HG03432 (cell line): ENCODE data around the gene GDPD5.

Experiments
- ATAC-seq: cut with Tn5 transposase; IDR thresholded peaks from one replicate; pipeline ENCODE4 v1.9.1; 2021; ENCODE audit warnings: mild to moderate bottlenecking, moderate library complexity; ENCODE audit not compliant: unreplicated experiment

Gene GDPD5

DNA sequence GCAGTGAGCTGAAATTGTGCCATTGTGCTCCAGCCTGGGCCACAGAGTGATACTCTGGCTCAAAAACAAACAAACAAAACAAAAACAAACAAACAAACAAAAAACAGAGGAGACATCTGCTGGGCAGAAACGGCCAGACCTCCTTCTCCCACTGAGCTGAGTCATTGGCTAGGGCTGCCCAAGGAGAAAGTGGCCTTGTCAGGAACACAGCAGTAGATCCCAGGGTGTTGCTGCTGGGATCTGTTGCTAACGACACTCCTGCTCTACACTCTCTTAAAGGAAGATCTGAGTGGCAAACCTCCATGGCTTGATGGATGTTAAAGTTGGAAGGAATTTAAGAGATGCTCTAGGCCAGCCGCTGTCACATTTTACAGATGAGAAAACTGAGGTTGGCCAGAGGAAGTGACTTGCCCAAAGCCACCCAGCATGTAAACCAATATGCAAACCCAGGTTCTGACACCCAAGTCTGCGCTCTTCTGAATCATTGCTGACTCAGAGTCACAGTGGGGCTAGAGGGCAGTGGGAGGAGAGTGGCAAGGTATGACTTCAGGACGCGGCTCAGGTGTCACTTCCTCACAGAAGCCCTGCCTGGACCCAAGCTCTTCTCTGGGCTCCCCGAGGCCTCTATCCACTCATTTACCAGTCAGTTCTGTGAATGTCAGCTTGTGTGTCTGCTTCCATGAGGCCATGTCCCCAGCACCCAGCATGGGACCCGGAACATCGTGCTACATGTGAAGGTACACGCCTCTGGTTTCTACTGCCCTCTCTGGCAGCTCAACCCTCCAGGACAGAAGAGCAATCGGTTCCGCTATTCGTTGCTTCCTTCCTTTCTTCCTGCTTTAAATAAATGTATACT lies 11.3 kb upstream of the GDPD5 start:
- ATAC-seq: peak; percentile 83

DNA sequence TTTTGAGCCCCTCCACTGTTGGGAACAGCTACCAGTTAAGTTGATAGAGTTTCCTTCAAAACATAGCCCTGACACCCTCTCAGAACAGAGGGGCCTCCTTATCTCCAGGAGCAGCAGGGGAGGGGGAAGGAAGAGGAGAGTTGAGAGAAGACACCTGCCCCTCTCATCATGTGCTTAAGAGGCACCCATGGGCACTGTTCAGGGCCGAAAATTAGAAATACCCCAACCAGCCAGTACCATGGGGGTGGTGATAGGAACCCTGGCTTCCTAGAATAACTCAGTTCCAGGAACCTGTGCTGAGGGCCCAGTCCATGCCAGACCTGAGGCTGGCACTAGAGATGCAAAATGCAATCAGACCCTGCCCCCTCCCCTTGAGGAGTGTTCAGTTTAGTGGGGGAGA lies 9.3 kb upstream of the GDPD5 start:
- ATAC-seq: no peak

DNA sequence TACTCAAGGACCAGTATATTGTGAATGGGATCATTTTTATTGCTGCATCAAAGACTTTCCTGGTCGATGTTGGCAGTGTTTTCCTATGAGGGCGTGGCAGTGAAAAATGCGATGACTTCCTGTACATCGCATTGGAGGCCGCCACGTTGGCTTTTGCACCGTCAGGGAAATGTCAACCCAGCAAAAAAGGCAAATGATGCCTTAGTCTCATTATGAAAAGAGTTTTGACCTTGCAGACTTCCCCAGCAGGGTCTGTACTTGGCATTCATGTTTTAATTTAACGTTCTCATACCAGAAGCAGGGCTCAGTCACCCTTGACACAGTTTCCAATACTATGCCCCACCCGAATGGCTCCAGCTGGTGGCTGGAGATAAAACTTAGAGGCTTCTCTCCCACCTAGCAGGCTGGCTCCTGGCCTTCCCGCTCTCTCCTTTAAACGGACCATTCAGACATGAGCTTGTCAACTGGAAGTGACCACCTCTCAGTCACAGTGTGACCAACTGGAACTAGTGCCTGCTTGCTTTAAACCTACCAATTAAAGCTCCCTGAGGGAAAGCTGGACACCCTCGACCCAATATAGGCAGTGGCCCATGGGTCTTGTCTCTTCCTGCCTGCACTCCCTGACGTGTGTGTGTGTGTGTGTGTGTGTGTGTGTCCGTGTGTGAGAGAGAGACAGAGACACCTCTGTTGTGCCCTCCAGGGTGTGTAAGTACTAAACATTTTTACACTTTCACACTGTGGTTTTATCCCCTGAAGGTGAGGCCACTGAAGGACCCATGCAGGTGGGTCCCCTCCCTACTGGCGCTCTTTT lies 8.7 kb upstream of the GDPD5 start:
- ATAC-seq: no peak

DNA sequence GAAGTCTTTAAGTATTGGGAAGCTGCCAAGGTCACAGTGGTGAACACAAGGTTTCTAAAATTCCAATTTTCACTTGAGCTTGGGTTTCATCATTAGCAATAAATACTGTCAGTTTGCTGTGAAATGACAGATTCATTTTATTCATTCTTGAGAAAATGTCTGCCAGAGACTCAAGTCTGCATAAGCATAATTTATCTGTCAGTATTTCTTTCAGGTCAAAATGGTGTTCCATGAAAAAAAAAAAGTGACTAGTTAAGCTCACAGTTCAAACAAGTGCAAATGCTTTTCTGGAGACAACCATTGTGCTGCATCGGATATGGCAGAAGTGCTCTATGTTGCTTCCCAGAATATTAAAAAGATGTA lies 8.1 kb upstream of the GDPD5 start:
- ATAC-seq: no peak

DNA sequence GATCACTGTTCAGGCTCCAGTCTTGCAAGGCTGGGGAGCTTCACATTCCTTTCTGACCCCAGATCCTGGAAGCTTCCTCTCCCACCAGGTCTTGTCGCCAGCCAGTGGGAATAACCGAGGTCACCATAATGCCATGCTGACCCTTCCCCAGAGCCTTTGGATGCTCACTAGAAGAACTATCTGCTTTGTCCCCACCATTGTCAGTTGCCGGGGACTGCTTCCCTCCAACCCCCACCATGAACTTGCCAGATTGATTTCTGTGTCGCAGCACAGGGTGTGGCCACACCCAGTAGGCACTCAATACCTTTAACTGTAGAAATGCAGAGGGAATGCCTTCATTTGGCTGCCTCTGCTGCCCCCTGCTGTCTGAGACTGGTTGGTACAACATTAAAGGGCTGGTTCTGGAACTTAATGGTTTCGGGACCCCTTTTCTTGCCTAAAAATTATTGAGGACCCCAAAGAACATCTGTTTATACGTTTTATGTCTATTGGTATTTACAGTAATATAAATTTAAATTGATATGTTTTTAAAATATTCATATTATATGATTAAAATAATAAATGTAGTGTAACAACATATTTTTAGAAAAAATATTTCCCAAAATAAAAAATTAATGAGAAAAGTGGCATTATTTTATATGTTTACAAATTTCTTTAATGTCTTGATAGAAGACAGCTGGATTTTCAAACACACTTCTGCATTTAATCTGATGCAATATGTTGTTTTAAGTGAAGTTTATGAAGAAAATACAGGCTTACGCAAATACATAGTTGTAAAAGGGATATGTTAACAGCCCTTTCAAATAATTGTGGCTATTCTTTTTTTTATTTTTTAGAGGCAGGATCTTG lies 6.7 kb upstream of the GDPD5 start:
- no peak for ATAC-seq

DNA sequence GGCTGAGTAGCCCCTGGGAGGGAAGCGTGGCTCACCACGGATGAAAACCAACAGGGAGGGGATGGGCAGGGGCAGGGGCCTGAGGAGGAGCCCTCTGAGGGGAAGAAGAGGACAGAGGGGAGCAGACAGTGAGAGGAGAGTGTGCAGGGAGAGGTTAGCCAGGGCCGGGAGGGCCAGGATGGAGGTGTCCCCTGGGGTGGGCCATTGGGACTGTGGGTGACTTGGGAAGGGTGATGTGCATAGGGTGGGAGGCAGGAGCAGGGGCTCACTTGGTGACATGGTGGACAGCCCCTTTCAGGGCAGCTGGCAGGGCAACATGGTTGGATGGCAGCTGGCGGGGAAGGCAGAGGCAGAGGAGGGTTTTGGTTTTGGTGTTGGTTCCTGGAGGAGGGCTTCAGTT lies 5.6 kb upstream of the GDPD5 start:
- no peak for ATAC-seq

DNA sequence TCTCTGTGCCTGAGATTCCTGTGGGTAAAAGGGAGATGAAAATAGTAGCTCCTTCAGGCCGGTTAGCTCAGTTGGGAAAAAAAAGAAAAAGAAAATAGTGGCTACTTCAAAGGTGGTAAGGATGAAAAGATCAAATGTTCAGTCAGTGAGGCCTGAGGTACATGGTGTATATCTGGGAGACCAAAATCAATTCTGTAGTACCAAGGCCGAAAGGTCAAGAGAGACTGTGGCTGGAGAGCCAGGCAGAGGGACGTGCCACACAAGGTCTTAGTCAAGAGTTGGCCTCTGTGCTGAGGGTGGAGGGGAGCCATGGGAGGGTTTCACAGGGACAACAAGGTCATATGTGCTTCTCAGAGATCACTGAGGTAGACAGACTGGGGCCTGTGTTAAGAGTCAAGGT lies 4.8 kb upstream of the GDPD5 start:
- ATAC-seq: no peak

DNA sequence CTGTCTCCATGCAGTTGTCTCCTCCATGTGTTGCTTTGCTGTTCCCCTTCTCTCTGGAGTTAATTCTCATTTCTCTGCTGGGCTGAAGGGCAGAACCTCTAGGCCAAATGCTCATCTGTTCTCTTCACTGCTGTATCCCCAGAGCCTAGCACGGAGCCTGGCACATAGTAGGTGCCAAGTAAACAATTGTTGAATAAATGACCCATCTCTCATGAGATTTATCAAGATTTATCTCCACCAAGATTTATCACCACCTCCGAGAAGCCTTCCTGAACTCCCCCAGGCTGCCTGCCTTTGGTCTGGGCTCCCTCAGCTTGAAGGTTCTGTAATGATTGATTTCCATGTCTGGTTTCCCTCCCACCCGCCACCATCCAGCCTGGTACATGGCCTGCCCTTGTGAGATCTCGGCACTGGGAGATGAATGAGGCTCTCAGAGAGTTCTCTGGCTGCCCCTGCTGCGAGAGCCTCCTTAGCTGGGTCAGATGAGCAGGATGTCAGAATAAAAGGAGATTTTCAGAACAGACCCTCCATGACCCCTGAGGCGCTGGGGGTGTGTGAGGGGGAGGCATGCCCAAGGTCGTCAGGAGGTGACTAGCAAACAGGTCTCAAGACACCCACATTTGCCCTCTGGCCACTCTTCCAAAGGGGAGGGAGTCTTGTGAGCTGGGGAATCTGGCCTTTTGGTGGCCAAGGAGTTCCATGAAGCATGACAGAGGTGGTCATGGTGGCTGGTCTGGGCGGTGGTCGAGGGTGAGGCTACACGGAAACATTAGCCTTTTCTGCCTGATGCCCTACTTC lies 2.4 kb upstream of the GDPD5 start:
- no peak for ATAC-seq

DNA sequence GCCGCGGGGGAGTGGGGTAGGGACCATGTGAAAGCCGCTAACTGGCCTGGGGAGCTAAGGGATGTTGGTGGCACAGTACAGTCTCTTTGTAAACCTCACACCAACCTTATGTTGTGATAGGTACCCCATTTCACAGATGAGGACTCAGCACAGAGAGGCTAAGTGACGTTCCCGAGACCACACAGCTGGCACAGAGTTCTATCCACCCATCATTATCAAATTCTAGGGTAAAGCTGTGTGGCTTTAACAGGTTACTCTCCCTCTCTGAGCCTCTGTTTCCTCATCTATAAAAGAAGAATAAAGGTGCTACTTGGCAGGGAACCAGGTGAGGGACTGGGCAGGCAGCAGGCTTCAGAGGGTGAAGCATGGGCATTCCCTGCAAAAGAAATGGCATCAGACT lies 1.4 kb upstream of the GDPD5 start:
- ATAC-seq: no peak

DNA sequence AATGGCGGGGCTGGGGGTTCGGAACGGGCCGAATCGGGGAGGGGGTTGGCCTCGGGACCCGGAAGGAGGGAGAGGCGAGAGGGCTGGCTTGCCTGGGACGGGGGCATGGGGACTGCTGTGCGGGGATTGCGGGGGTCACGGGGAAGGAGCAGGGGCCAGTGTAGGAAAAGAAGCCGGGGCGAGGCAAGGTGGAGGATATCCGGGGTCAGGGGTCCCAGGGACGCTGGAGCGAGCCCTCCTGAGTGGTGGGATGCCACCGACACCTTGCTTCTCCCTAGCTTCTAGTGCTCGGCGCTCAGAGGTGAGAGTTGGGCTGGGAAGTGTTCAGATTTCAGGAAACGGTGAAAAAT lies 426 bp upstream of the GDPD5 start:
- ATAC-seq: no peak

DNA sequence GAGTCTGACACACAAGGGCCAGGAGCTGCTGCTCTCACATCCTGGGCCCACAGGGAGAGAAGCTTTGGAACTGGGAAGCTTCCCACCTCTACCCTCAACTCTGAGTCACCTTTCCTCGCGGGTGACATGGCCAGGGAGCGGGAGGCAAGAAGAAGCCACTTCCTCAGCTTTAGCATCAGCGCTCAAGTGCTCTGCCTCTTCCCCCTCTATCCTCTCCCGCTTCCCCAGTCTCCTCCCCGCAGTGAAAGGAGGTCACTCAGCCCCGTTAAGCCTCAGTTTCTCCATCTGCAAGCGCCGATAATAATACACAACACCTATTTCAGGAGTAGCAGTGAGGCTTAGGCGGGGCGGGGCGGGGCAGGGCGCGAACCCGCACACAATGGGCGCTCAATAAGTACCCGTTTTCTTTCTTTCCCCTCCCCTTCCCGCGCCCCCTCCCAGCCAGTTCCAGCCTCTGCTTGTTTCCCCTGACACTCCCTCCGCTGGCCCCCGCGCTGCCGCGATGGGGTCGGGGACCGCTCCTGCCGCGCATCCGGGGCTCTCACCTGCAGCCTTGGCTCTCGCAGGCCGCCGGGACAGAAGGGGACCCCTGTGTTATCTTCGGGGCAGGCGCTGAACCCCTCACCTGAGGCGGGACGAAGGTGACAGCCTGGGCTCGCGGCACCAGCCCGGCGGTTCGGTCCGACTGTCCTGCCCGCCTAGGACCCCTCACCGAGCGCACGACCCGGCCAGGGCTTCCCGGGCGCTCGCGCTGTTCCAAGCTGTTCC lies 892 bp downstream of the GDPD5 start:
- no peak for ATAC-seq

DNA sequence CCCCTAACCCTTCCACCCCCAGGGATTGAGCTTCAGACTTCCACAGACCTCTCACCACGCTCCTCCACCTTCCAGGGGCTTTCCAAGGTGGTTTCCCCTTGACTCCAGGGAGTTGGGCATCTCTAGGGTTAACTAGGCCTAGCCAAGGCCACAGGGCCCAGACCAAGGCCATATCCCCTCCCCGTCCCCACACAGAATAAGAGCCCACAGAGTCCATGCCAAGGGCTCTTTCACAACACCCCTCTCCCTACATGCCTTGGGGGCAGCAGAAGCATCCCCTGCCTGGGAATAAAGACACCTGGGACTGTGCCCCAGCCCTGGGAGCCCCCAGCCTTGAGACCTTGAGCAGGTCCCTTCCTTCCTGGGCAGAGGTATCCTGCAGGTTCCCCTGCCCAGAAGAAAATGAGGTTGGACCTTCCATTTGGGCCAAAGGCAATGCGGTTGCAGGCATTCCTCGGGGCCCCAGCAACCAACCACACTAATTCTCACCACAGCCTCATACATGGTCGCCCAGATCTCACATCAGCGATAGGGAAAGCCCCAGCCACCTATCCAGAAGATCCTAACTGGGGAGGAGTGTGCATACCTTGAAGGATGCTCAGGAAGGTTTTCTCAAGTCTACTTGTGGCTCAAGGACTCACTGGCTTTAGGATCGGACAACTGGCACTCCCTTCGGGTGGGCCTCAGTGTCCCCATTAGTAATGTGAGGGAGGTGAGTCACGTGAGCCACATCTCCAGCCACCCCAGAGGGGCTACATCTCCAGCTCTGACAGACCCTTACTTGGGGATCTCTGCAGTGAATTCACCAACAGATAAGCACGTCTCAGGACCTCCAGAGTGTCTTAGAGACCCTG lies 1.7 kb downstream of the GDPD5 start:
- no peak for ATAC-seq

DNA sequence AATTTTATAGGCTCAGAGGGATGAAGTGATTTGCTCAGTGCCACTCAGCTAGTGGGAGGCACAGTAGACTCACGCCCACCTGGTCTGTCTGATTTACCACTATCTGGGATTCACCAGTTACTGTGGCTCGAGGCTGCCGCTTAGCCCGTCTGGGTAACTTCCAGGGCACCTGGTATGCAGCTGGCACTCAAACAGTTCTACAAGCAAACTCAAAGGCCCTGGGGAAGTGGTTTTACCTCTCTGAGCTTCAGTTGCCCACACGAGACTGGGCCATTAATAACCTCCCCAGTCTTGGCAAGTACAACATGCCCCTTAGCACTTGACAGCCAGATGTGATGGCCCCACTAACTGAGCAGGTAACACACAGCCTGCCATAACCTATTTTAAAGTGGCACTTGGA lies 2.6 kb downstream of the GDPD5 start:
- no peak for ATAC-seq

DNA sequence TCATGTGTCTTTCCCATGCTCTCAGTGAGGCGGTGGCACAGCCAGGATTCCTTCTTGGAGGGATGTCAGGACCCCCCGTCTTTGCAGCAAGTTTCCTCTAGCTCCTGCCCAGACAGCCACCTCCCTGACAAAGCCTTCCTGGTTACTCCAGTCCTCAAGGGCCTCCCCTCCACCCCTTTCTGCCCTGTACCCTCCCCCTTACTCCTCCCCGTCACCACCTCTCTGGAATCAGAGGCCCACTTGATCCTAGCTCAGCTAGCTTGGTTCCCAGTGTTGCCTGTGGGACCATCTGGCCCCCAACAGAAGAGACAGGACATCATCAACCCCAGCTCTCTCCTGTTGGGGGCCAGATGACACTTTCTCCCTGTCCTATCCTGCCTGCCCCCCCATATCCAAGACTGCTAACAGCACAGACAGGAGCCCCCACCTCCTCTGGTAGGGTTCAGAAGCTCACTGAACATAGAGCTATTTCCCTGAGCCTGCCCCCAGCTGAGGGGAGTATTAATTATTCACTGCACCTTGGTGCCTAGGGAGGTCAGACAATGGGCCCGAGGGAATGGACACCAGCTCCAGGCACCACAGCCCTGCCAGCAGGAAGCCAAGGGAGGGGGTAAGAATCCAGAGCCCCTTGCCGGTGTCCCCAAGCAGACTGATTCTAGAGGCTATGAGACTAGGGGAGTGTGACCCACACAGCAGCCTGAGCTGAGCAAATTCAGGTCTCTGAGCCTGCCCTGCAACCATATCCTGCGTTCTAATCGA lies 3.3 kb downstream of the GDPD5 start:
- no peak for ATAC-seq

DNA sequence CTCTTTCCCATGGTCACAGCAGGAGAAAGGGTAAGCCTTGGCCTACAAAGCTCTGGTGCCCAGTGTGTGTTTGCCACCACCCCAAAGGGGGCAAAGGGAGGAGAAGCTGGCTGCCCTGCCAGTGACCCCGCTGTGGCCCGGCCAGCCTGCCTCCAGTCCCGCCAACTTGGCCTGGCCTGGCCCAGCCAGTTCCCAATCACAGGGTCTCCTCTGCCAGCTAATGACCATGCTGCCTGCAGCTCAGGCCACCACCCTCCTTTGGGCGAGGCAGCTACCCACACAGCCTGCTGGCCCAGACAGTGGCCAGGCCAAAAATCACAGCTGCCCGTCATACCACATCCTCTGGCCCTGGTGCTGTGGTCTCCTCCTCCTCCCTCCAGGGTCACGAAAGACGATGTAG lies 5.1 kb downstream of the GDPD5 start:
- no peak for ATAC-seq

DNA sequence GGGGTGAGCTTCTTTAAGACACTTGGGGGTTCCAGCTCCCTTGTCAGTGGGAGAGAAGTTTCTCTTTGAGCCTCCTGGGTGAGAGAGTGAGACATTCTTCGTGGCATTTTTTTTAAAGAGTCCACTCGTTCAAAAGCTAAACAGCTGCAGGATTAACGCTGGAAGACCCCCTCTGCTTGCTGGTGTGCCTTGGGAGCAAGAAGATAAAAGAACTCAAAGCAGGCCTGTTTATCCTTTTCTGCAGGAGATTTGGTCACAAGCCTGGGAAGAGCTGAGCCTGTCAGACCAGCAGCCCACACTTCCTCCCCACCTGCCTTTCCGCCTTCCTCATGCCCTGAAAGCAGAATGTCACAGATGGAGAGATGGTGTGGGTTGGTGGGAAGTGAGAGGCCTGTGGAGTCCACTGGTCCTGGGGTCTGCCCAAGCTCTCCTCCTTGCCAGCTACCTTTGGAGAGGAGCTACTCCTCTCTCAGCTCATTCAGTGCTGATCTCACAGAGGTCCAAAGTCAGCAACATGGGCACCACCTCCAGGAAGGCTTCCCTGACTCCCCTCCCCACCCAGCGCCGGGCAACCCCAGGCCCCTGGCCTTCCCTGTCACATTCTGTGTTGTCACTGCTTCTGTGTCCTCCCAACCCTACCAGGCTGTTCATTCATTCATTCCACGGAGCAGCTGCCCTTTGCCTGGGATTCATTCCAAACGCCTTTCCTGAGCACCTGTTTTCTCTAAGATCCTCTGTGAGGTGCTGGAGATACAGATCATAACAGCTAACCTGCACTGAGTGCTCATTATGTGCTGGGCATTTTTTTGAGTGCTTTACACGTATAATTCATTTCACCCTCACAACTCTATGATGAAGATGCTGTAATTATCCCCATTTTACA lies 6.7 kb downstream of the GDPD5 start:
- ATAC-seq: no peak

DNA sequence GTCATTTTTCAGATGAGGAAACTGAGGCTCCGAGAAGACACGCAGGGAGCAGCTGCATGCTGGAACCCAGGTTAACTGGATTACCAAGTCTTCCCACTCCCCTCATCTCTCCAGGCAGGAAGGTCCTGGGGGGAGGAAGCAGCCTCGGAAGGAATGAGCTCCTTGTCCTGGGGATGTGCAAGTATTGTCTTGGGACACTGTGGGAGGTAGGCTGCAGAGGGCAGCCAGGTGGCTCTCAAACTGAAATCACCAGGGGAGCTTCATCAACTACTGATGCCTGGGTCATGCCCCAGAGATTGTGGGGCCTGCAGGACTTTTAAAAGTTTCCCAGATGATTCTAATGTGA lies 7.6 kb downstream of the GDPD5 start:
- no peak for ATAC-seq

DNA sequence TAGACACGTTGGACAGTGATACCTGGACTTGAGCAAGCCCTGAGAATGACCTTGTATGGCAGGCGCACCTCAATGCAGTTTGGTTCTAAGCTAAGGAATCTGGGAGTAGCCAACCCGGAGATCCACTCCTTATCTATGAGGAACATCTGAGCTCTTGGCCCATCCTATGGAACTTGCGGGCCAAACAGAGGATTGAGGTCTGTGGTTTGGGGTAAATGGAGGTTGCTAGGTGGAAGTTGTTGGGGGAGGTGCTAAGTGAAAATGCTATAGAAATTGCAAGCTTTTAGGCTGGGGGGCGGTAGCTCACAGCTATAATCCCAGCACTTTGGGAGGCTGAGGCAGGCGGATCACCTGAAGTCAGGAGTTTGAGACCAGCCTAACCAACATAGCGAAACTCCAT lies 8.9 kb downstream of the GDPD5 start:
- no peak for ATAC-seq
